Stomach (tissue), 4 donors: Measurements from ENCODE around the gene FXYD3.

Experiments used
- CTCF ChIP-seq, 7 experiments: fragments of 450-650 bp in 4 of 7; fragments of 200-600 bp in 3 of 7; sonication (generic) in 3 of 7; IDR thresholded peaks; one replicate each; pipeline ENCODE4 v1.5.1; 2016 to 2019; ENCODE audit warnings: antibody characterized with exemption in 7 of 7, control low read depth in 2 of 7, mild to moderate bottlenecking in 1 of 7
- POLR2A ChIP-seq, 4 donors: fragments of 450-650 bp; IDR thresholded peaks; one replicate each; pipeline ENCODE4 v1.6.1; 2016; ENCODE audit warnings: antibody characterized with exemption in 4 of 4, control low read depth in 2 of 4, mild to moderate bottlenecking in 1 of 4, moderate library complexity in 1 of 4

GRCh38 chr19:35143231-35143715 is 27.6 kb downstream of the FXYD3 start, which contains the start of gene FXYD7:
- TF ChIP-seq POLR2A (IDR thresholded peaks at IDR 0.05), result no peak
- TF ChIP-seq CTCF (IDR thresholded peaks at IDR 0.05), result no peak
